IPS-NIHi7 (cell line): Measurements from ENCODE around the gene NDUFC1.
"Not testable (repeated sequence)": the region's sequence is repeated elsewhere in the genome, so short reads cannot be mapped to it uniquely, and the experiment has no call there.

Experiments
- DNase-seq: peaks from one replicate; pipeline ENCODE4 v3.0.0; 2012; ENCODE audit warnings: mixed read lengths; ENCODE audit errors: extremely low spot score

Gene NDUFC1

GRCh38 chr4:139301821-139302611, at the start of gene NDUFC1:
Gene NDUFC1, minus strand, starts transcription at chr4:139302477. Its CDS starts 6,679 bp downstream, at chr4:139295798.
- peak; percentile 41 for DNase-seq

DNA sequence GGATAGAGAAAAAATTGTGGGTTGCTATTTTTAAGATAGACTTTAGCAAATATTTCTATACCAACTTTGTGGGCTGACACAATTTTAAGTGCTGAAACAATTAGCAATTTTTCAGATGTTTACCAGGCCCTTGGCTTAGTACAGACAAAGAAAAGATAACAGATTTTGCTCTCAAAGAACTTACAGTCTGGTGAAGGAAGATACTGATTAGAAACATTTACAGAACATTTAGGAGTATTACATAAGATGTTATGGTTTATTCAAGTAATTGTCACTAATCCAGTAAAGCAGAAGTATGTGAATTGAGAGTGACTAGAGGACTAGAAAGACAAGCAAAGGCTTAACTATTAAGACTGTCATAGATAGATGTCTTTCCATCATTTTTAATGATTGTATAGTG, 35.3 kb upstream of the NDUFC1 start:
- DNase-seq, result no peak

DNA sequence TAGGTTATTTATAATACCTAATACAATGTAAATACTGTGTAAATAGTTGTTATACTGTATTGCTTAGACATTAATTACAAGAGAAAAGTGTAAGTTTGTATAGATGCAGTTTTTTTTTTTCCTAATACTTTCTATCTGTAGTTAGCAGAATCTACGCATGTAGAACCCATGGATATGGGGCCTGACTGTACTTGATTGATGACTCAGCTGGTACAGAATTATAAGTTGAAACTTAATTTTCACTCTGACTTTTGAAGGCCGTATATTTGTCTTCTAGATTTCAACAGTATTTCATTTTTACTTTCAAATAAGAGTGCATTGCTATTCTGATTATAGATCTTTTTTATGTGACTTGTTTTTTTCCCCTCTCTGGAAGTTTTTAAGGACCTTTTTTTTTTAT, 30.8 kb upstream of the NDUFC1 start:
- no peak for DNase-seq

GRCh38 chr4:139331185-139331584, 28.9 kb upstream of the NDUFC1 start:
- DNase-seq, result no peak

GRCh38 chr4:139330283-139330682, 28.0 kb upstream of the NDUFC1 start:
- DNase-seq, result no peak

- peak; percentile 11 for DNase-seq
These were observed 27.5 kb upstream of the NDUFC1 start for GRCh38 chr4:139329665-139330200.

- DNase-seq, result no peak
These were observed 22.3 kb upstream of the NDUFC1 start for GRCh38 chr4:139324620-139325019.

GRCh38 chr4:139322541-139322940, 20.3 kb upstream of the NDUFC1 start:
- not testable (repeated sequence) for DNase-seq

DNA sequence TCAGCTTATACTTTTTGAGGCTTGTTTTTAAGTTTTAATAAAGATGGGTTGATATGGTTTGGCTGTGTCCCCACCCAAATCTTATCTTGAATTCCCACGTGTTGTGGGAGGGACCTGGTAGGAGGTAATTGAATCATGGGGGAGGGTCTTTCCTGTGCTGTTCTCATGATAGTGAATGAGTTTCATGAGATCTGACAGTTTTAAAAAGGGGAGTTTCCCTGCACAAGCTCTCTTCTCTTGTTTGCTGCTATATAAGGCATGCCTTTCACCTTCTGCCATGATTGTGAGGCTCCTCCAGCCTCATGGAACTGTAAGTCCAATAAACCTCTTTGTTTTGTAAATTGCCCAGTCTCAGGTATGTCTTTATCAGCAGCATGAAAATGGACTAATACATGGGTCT, 19.8 kb upstream of the NDUFC1 start:
- DNase-seq, result not testable (repeated sequence)

DNA sequence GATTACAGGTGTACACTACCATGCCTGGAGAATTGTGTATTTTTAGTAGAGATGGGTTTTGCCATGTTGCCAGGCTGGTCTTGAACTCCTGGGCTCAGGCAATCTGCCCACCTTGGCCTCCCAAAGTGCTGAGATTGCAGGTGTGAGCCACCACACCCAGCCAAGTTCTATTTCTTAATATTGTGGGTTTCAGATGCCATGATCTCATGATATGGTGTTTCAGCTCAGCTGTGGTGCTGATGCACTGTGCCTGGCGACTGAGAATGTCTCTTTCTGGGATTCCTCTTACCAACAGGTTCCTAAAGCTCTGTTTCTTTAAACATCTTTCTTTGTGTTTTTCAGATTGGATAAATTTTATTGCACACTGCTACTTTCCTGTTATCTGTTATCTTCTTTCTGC, 17.3 kb upstream of the NDUFC1 start:
- DNase-seq, result no peak

DNA sequence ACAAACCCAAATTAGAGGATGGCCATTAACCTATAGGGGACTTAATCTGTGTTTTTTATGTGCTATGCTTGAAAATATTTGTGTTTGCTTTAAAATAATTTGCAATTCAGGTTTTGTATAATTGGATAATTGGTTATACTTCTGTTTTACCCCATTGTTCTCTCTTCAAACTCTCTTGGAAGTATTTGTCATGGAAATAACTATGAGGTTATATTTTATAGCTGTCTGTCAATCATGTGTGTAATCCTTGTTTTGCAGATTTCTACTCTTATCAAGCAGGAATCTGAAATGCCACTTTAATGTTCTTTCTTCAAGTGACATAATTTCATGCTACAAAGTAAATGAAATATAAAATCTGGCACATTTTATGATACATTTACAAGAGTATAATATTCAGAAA, 15.4 kb upstream of the NDUFC1 start:
- no peak for DNase-seq

- DNase-seq, result no peak
These were observed 14.5 kb upstream of the NDUFC1 start for GRCh38 chr4:139316733-139317132.

DNA sequence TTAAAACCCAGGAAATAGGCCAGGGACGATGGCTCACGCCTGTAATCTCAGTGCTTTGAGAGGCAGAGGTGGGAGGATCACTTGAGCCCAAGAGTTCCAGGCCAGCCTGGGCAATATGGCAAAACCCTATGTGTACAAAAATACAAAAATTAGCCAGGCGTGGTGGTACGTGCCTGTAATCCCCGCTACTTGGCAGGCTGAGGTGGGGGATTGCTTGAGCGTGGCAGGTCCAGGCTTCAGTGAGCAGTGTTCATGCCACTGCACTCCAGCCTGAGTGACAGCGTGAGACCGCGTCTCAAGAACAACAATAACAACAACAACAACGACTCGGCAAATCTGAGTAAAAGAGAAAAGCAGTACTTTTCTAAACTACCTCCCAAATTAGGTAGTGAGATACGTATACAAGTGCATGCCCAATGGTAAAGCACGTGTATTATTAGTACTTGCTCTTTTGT, 13.0 kb upstream of the NDUFC1 start:
- no peak for DNase-seq

GRCh38 chr4:139314047-139314800, 11.9 kb upstream of the NDUFC1 start:
- no peak for DNase-seq

- not testable (repeated sequence) for DNase-seq
These were observed 11.1 kb upstream of the NDUFC1 start for GRCh38 chr4:139313414-139313813.

DNA sequence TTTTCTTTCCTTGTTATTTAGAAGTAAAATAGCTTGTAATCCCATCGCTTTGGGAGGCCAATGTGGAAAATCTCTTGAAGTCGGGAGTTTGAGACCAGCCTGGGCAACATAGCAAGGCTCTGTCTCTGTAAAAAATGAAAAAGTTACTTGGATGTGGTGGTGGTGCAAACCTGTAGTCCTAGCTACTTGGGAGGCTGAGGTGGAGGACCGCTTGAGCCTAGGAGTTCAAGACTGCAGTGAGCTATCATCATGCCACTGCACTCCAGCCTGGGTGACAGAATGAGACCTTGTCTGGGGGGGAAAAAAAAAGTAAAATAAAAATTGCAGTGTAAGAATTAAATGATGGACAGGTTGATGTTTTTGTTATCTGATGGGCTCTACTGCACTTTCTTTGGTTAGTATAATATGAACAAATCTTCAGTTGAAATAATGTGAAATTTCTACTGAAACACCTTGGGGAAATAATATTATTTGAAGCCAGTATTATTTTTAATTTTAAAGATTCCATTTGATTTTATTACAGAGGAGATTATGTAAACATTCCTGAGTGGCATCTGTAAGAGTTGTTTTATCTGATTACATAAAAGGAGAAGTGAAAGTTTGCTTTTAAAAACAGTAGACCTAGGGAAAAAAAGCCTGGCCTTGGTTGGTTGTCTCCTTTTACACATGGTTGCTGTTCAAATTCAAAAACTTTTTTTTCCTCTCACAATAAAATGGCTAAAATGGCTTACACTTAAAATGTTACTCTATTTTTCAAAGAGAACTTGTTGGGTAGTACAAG, 10.5 kb upstream of the NDUFC1 start:
- no peak for DNase-seq

DNA sequence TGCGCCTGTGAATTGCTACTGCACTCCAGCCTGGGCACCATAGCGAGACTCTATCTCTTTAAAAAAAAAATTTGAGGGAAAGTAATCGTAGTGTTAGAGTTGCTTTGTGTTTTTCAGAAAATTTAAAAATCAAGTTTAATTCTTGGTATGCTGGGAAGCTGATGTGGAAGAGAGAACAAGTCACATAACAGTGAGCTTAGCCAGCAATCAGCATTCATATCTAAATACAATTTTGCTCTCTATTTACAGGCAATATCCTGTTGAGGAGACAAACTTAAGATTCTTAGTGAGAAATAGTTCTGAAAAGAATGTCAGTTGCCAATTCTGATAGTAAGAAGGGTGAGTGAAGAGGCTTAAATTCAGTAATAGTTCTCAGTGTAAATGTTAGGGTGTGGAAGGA, 9.6 kb upstream of the NDUFC1 start:
- DNase-seq, result no peak

DNA sequence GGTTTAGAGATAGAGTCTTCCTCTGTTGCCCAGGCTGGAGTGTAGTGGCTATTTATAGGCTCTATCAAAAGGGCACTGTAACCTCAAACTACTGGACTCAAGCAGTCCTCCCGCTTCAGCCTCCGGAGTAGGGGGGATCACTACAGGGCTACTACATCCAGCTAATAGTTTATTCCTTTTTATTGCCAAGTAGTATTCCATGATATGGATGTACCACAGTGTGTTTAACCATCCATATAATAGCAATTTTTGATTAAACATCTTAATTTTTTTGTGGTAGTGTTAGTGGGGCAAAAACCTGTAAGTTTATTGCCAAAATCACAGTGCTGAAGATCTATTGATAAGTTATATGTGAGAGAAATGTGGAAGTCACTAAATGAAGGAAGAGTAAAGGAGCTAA, 2.6 kb upstream of the NDUFC1 start:
- no peak for DNase-seq

GRCh38 chr4:139301113-139301820, 1.0 kb downstream of the NDUFC1 start, which contains the start of gene NAA15:
Gene NAA15, plus strand, starts transcription at chr4:139301505. Its CDS starts 273 bp downstream, at chr4:139301778.
- peak; percentile 95 for DNase-seq

GRCh38 chr4:139300431-139301112, 1.7 kb downstream of the NDUFC1 start:
- peak; percentile 16 for DNase-seq

DNA sequence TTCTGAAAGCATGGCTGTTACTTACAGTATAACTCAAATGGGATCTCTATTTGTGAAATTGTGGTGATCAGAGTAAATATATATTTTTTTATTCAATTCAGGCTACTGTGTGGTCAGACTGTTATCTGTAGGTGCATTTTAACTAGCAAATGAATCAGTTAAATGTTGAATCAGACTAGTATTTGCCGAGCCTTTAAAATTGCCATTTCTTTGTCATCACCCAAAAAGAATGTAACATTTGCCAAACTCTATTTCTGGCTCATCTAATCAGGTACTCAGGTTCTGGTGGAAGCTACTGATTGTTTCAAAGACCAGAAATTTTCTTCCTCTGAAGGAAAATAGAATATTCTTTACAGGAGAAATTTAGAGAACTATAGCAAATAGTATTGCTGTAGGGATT, 2.7 kb downstream of the NDUFC1 start:
- DNase-seq, result no peak
